Lower leg skin (tissue), 4 donors: ENCODE results near the gene COL4A4. TPM values are rescaled to one million over a fixed set of nuclear protein-coding genes. Genes with fewer than 3 reads are reported as not detected.

ENCODE experiments used
- DNase-seq, 2 donors: peaks; one replicate each; pipeline ENCODE4 v3.0.0-alpha.2; 2019; ENCODE audit warnings: low spot score in 2 of 2
- H3K4me3 ChIP-seq: fragments of 200-600 bp; sonication (generic); 2 replicates; pipeline ENCODE4 v1.5.1; 2017; ENCODE audit warnings: mild to moderate bottlenecking, low read depth; ENCODE audit not compliant: poor library complexity, severe bottlenecking
- POLR2A ChIP-seq, 2 donors: fragments of 450-650 bp; IDR thresholded peaks; one replicate each; pipeline ENCODE4 v1.6.1; 2016 to 2017; ENCODE audit warnings: antibody characterized with exemption in 2 of 2, mild to moderate bottlenecking in 1 of 2, moderate library complexity in 1 of 2
- WGBS, 2 donors: methylation state at CpG; one replicate each; pipeline ENCODE4 v1.1.5; 2018; 5-methylcytosine and 5-hydroxymethylcytosine counted together
- intact Hi-C: fragments of 100-400 bp; cut with DNase I; formaldehyde crosslinking; loops from one replicate; pipeline ENCODE4 v1.15.0; 2023; ENCODE audit warnings: low total_unique reads
- total RNA-seq, 4 donors: library from RNA; depleted of rRNA; stranded (reverse); fragments of >200 nt; gene quantifications; one replicate each; pipeline ENCODE4 v1.1.0, GENCODE V29; 2016
- TF ChIP-seq, protein P1 (sequence below), 3 donors: fragments of 450-650 bp; IDR thresholded peaks; one replicate each; pipeline ENCODE4 v1.5.1; 2016; ENCODE audit warnings: antibody characterized with exemption in 3 of 3, mild to moderate bottlenecking in 3 of 3, moderate library complexity in 2 of 3

The COL4A4 gene
- total RNA-seq, 4 donors from 2014 or later, result 0.04 to 0.58 (median 0.18) TPM

DNA sequence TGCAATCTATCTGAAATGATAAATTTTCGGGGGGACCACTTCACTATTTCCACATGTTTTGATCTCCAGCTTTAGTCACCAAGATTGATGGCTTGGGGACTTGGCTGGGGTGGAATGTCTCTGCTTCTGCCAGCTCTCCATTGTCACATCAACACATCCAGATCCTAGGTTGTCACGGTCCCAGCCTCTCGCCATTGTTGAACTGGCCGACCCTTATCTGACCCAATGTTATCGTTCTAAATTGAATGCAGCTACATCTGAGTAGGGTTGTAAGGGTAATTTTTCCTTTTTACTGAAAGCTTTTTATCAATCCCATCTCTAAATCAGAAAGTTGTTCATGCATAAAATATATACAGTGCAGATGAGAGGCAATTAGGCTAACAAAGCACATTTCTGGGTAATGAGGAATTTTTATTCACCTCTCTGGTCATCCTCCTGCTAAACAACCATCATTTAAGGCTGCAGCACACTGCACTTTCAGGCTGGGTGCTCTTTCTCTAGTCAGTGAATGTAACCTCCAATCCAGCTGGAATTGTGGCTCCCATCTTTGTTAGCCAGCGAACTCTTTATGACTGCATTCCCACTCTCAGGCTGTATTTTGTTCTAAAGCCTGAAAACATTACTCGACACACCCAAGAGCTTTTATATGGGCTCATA, 128.2 kb downstream of the COL4A4 start:
- TF ChIP-seq, protein P1, sequence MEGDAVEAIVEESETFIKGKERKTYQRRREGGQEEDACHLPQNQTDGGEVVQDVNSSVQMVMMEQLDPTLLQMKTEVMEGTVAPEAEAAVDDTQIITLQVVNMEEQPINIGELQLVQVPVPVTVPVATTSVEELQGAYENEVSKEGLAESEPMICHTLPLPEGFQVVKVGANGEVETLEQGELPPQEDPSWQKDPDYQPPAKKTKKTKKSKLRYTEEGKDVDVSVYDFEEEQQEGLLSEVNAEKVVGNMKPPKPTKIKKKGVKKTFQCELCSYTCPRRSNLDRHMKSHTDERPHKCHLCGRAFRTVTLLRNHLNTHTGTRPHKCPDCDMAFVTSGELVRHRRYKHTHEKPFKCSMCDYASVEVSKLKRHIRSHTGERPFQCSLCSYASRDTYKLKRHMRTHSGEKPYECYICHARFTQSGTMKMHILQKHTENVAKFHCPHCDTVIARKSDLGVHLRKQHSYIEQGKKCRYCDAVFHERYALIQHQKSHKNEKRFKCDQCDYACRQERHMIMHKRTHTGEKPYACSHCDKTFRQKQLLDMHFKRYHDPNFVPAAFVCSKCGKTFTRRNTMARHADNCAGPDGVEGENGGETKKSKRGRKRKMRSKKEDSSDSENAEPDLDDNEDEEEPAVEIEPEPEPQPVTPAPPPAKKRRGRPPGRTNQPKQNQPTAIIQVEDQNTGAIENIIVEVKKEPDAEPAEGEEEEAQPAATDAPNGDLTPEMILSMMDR (IDR thresholded peaks at IDR 0.05), result no peak
- no peak for TF ChIP-seq POLR2A (IDR thresholded peaks at IDR 0.05)
- H3K4me3 ChIP-seq, result no peak overlapping the region
- 45 to 50% methylated on average over 7 of the region's 7 CpGs for WGBS, 2 donors
- no peak for DNase-seq
- intact Hi-C loops, result no loop called here

DNA sequence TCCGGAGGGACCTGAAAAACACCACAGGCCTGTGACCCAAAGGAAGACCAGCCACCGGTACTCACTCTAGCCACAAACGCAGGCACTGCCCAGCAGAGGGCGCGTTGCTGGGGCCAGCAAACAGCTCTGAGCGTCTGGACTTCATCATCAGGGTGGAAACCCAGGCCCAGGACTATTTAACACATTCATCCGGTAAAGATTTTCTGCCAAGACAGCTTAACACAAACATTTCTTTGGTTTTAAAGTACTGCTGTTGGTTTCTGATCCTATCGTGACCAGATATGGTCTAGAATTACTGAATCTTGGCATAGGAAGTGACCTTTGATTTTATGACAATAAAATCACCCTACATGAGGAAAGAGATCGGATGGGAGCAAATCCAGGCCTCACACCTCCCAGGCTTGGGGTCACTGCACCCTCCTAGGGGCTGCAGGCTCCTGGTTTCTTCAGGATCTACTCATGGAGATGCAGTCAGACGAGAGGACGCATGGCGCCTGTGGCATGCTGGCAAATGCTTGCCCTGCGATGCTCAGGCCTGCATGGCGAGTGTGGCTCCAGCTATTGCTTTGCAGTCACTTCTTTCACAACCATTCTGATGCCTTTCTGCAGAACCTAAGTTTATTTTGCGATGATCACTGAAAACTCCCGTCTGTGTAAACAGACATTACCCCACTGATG, 130.4 kb downstream of the COL4A4 start:
- WGBS, 2 donors, result 65% methylated on average over 16 of the region's 16 CpGs
- intact Hi-C loops, result no loop called here
- no peak for DNase-seq

DNA sequence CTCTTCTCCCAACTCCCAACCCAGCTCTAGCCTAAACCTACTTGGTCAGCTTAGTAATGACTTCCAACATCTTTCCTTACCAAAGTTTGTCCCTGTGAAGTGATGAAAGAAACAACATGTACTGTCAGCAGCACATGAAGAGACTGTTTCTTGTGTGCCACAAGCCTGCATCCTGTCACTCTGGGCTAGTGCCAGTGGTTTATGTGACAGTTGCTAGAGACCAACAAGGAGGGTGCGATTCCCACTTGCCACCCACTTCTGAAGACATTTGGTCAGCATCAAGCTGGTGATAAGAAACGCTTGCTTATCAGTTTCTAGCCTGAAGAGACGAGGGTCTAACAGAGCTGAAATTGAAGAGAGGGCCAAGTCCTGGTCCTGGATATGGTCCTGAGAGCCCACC, 132.6 kb downstream of the COL4A4 start:
- no peak overlapping the region for H3K4me3 ChIP-seq
- 66 to 88% methylated on average over 3 of the region's 3 CpGs for WGBS, 2 donors
- intact Hi-C loops, result no loop called here
- TF ChIP-seq, protein P1 (IDR thresholded peaks at IDR 0.05), result no peak
- no peak for TF ChIP-seq POLR2A (IDR thresholded peaks at IDR 0.05)
- no peak for DNase-seq

More for the DNA sequence above, 130.4 kb downstream of the COL4A4 start:
- no peak overlapping the region for H3K4me3 ChIP-seq
- no peak for TF ChIP-seq POLR2A (IDR thresholded peaks at IDR 0.05)
- TF ChIP-seq, protein P1 (IDR thresholded peaks at IDR 0.05), result no peak

DNA sequence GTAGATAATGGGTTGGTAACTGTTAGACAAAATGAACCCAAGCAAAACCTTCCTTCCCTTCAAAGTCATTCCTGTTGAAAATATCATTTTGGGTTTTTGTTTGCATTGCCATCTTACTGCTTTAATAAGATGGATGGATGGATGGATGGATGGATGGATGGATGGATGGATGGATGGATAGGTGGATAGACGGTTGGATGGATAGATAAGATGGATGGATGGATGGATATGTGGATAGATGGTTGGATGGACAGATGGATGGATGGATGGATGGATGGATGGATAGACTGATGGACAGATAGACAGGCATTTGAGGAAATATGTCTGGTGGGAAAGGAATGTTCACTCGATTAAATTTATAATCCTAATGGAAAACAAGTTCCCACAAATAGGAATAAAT, 133.2 kb downstream of the COL4A4 start:
- intact Hi-C loops, result no loop called here
- no peak for DNase-seq
- no peak overlapping the region for H3K4me3 ChIP-seq
- 90 to 95% methylated on average over 1 to 2 of the region's 2 CpGs for WGBS, 2 donors
- TF ChIP-seq, protein P1 (IDR thresholded peaks at IDR 0.05), result no peak
- TF ChIP-seq POLR2A (IDR thresholded peaks at IDR 0.05), result no peak

DNA sequence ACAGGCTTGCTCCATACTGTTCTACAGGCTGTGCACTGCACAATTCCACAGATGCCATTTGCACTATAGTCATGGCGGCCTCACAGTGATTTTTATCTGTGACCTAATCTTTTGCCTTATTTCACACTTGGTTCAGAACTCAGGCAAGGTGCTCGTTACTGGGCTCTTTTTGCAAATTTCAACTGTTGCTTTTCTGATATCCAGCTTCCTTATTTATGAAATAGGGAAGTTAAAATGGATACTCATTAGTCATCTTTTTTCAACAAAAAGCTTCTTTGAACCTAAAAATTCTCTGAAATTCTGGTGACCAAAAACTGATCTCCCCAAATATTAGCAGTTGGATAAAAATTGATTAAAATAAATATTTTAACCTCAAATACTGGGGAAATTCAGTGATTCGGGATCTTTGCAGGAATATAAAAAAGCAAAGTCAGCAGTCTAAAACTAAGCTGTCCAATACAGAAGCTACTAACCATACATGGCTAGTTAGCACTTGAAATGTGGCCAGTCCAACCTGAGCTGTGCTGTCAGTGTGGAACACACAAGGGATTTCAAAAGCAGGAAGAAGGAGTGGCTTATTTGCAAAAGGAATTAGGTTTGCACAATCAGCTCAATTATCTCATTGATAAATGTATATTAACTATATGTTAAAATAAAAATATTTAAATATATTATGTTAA, 134.4 kb downstream of the COL4A4 start:
- 78 to 85% methylated on average over 3 of the region's 3 CpGs for WGBS, 2 donors
- TF ChIP-seq POLR2A (IDR thresholded peaks at IDR 0.05), result no peak
- TF ChIP-seq, protein P1 (IDR thresholded peaks at IDR 0.05), result no peak
- intact Hi-C loops, result no loop called here
- DNase-seq, result no peak
- no peak overlapping the region for H3K4me3 ChIP-seq
